COLO829 (cell line): ENCODE data around the gene GPX2.
A peak's percentile ranks its signal among the peaks of the same experiment; 100 is the strongest.
"Not testable (repeated sequence)": the region's sequence is repeated elsewhere in the genome, so short reads cannot be mapped to it uniquely, and the experiment has no call there.

Source experiments
- DNase-seq: peaks from one replicate; pipeline ENCODE4 v3.0.0; 2012; ENCODE audit warnings: low spot score

GPX2 gene

GRCh38 chr14:64913477-64913876 lies 29.1 kb downstream of the GPX2 start:
- DNase-seq: not testable (repeated sequence)

- no peak for DNase-seq
Measured at GRCh38 chr14:64912261-64912660, 30.3 kb downstream of the GPX2 start.

- no peak for DNase-seq
Measured at GRCh38 chr14:64910847-64911495, 31.6 kb downstream of the GPX2 start.

GRCh38 chr14:64906022-64906421 lies 36.5 kb downstream of the GPX2 start:
- peak; percentile 38 for DNase-seq

- no peak for DNase-seq
Measured at GRCh38 chr14:64899958-64900357, 42.6 kb downstream of the GPX2 start.

GRCh38 chr14:64891839-64892375 lies 50.6 kb downstream of the GPX2 start:
- peak; percentile 57 for DNase-seq

GRCh38 chr14:64891173-64891838 lies 51.2 kb downstream of the GPX2 start:
- no peak for DNase-seq

GRCh38 chr14:64889352-64889751 lies 53.2 kb downstream of the GPX2 start:
- no peak for DNase-seq
